WI38 (cell line): ENCODE results near the gene RFWD3.

ENCODE experiments used
- H3K4me3 ChIP-seq: 2 replicates; pipeline ENCODE4 v1.5.1; 2011; ENCODE audit warnings: low read depth, mild to moderate bottlenecking, control low read depth, low read length
- TF ChIP-seq, protein P1 (sequence below): IDR thresholded peaks from 2 replicates; pipeline ENCODE4 v1.5.1; 2012; ENCODE audit warnings: low read depth, mild to moderate bottlenecking, control low read depth, low read length

Gene RFWD3

DNA sequence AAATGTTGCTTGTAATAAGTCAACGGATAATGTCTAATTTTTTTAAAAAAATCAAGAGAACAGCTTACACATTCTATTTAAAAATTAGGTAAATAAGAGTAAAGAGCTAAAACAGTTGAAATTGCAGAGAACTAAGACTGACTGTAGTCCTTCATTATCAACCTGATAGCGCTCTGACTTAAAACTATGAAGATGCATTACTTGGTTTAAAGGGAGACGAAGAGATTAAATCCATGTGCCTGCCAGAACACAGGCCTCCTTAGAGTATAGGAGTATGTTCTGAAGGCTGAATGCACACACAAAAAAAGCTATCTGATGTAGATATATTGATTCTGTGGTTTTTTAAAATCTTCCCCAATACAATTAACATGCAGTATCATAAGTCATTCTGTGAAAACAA, 88.2 kb downstream of the RFWD3 start:
- TF ChIP-seq, protein P1, sequence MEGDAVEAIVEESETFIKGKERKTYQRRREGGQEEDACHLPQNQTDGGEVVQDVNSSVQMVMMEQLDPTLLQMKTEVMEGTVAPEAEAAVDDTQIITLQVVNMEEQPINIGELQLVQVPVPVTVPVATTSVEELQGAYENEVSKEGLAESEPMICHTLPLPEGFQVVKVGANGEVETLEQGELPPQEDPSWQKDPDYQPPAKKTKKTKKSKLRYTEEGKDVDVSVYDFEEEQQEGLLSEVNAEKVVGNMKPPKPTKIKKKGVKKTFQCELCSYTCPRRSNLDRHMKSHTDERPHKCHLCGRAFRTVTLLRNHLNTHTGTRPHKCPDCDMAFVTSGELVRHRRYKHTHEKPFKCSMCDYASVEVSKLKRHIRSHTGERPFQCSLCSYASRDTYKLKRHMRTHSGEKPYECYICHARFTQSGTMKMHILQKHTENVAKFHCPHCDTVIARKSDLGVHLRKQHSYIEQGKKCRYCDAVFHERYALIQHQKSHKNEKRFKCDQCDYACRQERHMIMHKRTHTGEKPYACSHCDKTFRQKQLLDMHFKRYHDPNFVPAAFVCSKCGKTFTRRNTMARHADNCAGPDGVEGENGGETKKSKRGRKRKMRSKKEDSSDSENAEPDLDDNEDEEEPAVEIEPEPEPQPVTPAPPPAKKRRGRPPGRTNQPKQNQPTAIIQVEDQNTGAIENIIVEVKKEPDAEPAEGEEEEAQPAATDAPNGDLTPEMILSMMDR = no peak
- no peak overlapping the region for H3K4me3 ChIP-seq

DNA sequence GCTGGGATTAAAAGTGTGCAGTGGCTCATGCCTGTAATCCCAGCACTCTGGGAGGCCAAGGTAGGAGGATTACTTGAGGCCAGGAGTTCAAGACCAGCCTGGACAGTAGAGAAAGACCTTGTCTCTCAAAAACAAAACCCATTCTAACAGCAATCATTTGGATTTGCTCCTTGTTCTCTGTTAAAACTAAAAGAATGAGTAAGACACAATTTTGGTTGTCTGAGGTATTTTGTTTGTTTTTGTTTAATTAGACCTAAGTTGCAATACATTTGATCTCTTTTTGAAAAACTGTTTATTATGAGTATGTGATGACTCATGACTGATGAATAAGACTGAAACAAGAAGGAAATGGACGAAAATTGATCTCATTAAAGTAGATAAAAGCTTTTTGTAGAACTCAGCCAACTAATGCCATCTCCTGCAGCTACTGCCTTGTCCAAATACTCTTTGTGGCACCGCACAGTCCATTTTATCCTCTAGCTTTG, 88.8 kb downstream of the RFWD3 start:
- H3K4me3 ChIP-seq = no peak overlapping the region
- TF ChIP-seq, protein P1 = no peak

DNA sequence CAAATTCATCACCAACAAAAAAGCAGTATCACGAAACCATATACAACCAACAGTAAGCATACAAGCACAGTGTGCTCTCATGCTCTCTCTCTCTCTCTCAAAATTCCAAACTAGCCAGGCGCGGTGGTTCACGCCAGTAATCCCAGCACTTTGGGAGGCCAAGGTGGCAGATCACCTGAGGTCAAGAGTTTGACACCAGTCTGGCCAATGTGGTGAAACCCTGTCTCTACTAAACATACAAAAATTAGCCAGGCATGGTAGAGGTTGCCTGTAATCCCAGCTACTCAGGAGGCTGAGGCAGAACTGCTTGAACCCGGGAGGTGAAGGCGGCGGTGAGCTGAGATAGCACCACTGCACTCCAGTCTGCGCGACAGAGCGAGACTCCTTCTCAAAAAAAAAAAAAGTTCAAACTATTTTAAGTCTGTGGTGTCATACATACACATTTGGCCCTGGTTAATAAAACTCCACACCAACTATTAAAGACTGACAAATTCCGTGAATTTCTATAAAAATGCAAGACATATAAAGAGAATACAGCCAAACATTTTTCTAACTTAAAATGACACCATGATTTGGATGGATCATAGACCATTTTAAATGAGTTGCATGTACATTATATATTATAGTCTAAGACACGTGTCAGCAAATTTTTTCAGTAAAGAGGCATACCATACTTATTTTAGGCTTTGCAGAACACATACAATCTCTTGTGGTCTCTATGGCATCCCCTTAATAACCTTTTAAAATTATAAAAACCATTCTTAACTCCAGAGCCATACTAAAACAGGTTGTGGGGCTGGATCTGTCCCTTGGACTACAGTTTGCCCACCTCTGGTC, 90.7 kb downstream of the RFWD3 start:
- TF ChIP-seq, protein P1 = no peak
- no peak overlapping the region for H3K4me3 ChIP-seq

DNA sequence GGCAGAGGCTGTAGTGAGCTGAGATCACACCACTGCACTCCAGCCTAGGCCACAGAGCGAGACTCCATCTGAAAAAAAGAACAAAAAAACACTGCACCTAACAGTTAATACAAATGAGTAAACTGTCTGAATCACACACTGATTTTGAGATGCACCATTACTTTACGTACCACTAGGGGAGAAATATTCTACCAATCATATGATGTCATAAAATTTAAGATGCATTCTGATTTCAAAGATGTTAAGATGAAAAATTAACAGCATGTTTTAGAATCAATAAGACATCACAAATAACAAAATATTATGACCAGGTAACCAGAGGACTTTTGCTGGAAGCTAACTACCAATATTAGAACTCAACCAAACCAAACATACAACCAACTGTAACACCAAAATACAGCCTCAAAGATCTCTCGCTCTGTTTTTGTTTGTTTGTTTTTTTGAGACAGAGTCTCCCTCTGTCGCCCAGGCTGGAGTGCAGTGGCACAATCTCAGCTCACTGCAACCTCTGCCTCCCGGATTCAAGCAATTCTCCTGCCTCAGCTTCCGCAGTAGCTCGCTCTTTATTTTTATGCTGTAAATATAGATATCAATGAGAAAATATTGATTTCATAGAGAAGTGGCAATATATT, 91.4 kb downstream of the RFWD3 start:
- TF ChIP-seq, protein P1 = no peak
- no peak overlapping the region for H3K4me3 ChIP-seq

DNA sequence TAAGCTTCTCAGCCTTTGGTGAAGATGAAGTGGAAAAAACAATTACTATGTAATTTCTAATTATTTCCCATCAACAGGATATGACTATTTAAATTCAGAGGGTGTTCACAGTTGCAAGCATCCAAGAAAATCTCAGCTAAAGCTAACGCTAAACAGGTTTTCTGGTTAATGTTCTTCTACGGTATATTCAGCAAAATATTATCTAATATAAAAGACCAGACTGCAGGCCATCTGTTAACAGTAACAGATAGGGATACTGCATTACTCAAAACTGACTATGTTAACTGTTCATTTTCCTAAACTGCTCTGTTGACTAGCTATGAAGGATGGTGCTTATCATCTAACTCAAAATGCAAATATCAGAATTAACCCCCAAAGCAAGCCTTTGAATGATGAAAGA, 92.5 kb downstream of the RFWD3 start:
- H3K4me3 ChIP-seq = no peak overlapping the region
- TF ChIP-seq, protein P1 = no peak

DNA sequence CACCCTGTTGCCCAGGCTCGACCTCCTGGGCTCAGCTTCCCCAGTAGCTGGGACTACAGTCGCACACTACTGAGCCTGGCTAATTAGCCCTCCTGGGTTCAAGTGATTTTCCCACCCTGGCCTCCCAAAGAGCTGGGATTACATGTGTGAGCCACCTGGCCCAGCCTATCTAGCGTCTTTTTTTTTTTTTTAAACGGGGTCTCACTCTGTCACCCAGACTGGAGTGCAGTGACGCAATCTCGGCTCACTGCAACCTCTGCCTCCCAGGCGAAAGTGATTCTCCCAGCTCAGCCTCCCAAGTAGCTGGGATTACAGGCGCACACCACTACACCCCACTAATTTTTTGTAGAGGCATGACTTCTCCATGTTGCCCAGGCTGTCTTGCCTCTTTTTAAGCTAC, 93.1 kb downstream of the RFWD3 start:
- no peak overlapping the region for H3K4me3 ChIP-seq
- TF ChIP-seq, protein P1 = no peak
